8988T (cell line): ENCODE data around the gene FAM124A.
A peak's percentile ranks its signal among the peaks of the same experiment; 100 is the strongest.

Experiments
- DNase-seq: peaks from one replicate; pipeline ENCODE4 v3.0.0; 2011

FAM124A gene

GRCh38 chr13:51244637-51245405 lies 22.6 kb downstream of the FAM124A start:
- no peak for DNase-seq

GRCh38 chr13:51245583-51245982 lies 23.4 kb downstream of the FAM124A start:
- DNase-seq: no peak

- no peak for DNase-seq
Measured at GRCh38 chr13:51246025-51246417, 23.8 kb downstream of the FAM124A start.

GRCh38 chr13:51246418-51247277 lies 24.4 kb downstream of the FAM124A start:
- DNase-seq: no peak

- no peak for DNase-seq
Measured at GRCh38 chr13:51249255-51249654, 27.1 kb downstream of the FAM124A start.

GRCh38 chr13:51249770-51250741 lies 27.9 kb downstream of the FAM124A start:
- DNase-seq: peak; percentile 49

- DNase-seq: no peak
Measured at GRCh38 chr13:51251480-51251879, 29.3 kb downstream of the FAM124A start.

GRCh38 chr13:51252954-51253532 lies 30.8 kb downstream of the FAM124A start:
- no peak for DNase-seq

GRCh38 chr13:51255556-51255955 lies 33.4 kb downstream of the FAM124A start:
- no peak for DNase-seq

- no peak for DNase-seq
Measured at GRCh38 chr13:51257187-51257586, 35.0 kb downstream of the FAM124A start.

- no peak for DNase-seq
Measured at GRCh38 chr13:51258612-51259548, 36.7 kb downstream of the FAM124A start.

GRCh38 chr13:51260154-51260553 lies 38.0 kb downstream of the FAM124A start:
- DNase-seq: no peak

- DNase-seq: no peak
Measured at GRCh38 chr13:51261610-51262249, 39.5 kb downstream of the FAM124A start.

- no peak for DNase-seq
Measured at GRCh38 chr13:51262501-51263211, 40.5 kb downstream of the FAM124A start.

- DNase-seq: no peak
Measured at GRCh38 chr13:51266642-51267041, 44.4 kb downstream of the FAM124A start.

GRCh38 chr13:51267622-51268021 lies 45.4 kb downstream of the FAM124A start:
- DNase-seq: no peak

- DNase-seq: no peak
Measured at GRCh38 chr13:51269039-51269438, 46.8 kb downstream of the FAM124A start.

GRCh38 chr13:51270623-51271415 lies 48.6 kb downstream of the FAM124A start:
- DNase-seq: no peak

GRCh38 chr13:51271528-51272085 lies 49.4 kb downstream of the FAM124A start:
- DNase-seq: no peak
